ENCODE results near the gene LST1.

The LST1 gene

DNA sequence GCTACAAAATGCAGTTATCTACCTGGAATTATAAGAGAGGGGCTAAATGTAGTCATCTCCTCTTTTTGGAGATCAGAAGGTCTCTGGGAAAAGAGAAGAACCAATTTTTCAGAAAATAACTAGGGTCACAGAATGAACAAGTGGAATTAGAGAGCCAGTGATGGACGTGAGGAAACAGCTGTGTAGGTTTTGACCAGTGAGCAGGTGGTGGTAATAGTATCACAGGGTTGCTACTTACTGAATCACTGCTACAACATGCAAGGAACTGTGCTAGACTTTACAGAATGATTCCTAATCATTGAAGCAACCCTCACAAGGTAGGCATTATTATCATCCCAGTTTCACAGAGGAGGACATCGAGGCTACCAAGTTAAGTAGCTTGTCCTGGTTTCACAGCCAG is 41.4 kb upstream of the LST1 start:
- TF ChIP-seq, protein P1, sequence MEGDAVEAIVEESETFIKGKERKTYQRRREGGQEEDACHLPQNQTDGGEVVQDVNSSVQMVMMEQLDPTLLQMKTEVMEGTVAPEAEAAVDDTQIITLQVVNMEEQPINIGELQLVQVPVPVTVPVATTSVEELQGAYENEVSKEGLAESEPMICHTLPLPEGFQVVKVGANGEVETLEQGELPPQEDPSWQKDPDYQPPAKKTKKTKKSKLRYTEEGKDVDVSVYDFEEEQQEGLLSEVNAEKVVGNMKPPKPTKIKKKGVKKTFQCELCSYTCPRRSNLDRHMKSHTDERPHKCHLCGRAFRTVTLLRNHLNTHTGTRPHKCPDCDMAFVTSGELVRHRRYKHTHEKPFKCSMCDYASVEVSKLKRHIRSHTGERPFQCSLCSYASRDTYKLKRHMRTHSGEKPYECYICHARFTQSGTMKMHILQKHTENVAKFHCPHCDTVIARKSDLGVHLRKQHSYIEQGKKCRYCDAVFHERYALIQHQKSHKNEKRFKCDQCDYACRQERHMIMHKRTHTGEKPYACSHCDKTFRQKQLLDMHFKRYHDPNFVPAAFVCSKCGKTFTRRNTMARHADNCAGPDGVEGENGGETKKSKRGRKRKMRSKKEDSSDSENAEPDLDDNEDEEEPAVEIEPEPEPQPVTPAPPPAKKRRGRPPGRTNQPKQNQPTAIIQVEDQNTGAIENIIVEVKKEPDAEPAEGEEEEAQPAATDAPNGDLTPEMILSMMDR (IDR thresholded peaks at IDR 0.05; ENCODE audit: low read depth, low read length, missing control alignments): no peak
- H3K4me3 ChIP-seq (replicated peaks; ENCODE audit: low read depth, low read length): no peak overlapping the region
- no peak for DNase-seq (ENCODE audit: extremely low read depth, low read depth)

DNA sequence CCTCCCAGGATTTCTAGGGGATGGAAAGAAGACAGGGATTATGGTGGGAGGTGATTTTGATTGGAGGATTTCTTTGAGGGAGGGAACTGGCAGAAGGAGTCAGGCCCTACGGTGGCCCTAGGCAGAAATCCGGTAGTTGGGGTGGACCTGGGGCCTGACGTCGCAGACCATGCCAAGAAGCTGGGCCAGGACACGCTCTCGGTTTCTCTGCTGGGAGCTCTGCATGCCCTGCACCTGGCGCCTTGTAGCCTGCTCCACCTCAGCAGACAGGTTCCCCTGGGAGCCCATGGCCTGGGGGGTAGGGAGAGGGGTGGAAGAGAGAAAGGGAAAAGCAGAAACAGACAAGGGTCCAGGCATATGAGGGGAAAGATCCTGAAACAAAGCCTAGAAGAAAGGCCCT is 40.8 kb upstream of the LST1 start:
- H3K4me3 ChIP-seq (replicated peaks; ENCODE audit: low read depth, low read length): no peak overlapping the region
- TF ChIP-seq, protein P1 (IDR thresholded peaks at IDR 0.05; ENCODE audit: low read depth, low read length, missing control alignments): no peak
- no peak for DNase-seq (ENCODE audit: extremely low read depth, low read depth)

DNA sequence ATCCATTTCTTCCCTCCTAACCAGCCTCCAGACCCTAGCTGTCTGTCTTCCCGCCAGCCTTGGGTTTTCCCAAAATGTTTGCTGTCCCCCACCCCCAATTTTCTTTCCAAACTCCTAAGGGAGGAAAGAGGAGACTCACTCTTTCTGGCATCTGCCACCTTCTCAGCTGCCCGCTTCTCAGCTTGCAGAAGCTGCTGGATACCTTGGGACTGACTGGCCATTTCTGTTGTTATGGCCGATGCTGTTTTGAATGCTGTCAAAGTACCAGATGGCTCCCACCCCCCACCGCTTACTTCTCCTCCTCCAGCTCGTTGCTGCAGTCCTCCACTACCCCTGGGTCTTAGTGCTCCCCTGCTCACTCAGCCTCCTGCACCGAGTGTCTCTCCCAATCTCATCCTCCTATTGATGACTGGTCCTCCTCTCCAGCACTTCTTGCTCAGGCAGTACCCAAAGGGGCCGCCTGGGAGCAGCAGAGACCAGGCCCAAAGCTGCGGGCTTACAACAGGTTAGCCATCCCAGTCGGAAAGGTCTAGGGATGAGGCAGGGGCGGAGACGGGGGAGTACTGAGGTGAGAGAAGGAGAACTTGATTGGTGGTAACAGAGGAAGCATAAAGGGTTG is 39.6 kb upstream of the LST1 start, which contains the start of gene ATP6V1G2:
Gene ATP6V1G2 (minus strand): TSS at position 270 of the 619 bp plus-strand sequence. CDS start 49 bp downstream, at position 221.
- peak; percentile 87 for DNase-seq (ENCODE audit: extremely low read depth, low read depth)
- peak within 1 kb of the TSS; percentile 43 for H3K4me3 ChIP-seq (replicated peaks; ENCODE audit: low read depth, low read length)
- TF ChIP-seq, protein P1 (IDR thresholded peaks at IDR 0.05; ENCODE audit: low read depth, low read length, missing control alignments): peak; percentile 100

DNA sequence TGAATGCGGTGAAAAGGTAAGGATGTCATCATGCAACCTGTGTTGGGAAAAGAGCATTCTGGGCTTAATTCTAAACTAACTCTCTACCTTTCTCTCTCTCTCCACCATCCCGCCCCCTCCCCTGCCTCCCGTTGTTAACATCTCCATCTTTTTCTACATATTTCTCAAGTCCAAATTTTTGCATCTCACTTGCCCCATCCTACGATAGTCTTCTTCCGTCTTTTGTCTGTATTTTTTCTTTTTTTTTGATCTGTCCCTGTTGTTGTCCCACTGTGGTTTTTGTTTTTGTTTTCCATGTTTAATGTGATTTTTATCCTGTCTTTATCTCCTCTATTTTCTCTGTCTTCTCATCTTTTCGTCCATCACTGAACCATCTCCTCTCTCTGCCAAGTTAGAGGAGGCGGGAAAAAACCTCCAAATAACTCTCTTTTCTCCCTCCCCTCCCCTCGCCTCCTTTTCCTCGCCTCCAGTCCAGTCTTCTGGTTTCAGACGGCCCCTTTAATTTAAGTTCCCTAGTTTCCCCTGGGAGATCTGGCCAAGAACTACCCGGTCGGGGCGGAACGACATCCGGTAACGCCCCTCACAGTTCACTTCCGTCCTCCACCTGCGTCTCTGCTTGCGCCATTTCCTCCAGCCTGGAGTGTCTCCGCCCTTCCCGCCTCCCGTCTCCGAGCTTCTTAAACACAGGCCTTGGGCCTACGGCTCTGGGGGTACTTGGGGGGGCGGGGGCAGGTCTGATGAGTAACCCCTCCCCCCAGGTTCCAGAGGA is 38.9 kb upstream of the LST1 start, which contains the start of gene NFKBIL1:
Gene NFKBIL1 (plus strand): TSS at position 651 of the 769 bp plus-strand sequence. CDS start 87 bp downstream, at position 738.
- H3K4me3 ChIP-seq (replicated peaks; ENCODE audit: low read depth, low read length): peak within 1 kb of the TSS; percentile 43
- TF ChIP-seq, protein P1 (IDR thresholded peaks at IDR 0.05; ENCODE audit: low read depth, low read length, missing control alignments): no peak
- peak; percentile 94 for DNase-seq (ENCODE audit: extremely low read depth, low read depth)

DNA sequence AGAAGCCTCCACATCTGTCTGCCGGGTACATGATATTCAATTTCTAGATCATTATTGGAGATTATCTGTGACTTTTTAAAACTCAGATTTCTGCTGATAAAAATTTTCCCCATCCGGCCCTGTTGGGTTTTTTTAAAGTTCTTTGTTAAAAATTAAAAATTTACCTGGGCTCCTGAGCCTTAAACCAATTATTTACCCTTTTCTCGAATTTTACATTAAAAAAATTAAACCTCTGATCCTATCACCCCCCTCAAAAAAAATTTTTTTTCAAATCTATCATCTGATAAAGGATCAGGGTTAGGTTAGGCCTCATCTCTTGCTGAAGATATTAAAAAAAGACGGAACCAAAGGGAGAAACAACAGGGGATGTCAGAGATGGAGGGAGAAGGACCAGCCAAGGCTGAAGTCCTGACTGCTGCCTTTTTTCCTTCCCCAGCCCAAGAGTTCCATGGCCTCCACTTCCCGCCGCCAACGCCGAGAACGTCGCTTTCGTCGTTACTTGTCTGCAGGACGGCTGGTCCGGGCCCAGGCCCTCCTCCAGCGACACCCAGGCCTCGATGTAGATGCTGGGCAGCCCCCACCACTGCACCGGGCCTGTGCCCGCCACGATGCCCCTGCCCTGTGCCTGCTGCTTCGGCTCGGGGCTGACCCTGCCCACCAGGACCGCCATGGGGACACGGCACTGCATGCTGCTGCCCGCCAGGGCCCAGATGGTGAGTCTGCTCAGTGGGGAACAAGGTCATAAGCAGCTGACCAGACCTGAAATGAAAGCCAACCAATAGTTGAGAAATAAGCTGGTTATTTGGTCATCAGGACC is 38.1 kb upstream of the LST1 start:
- TF ChIP-seq, protein P1 (IDR thresholded peaks at IDR 0.05; ENCODE audit: low read depth, low read length, missing control alignments): no peak
- peak overlapping the region; percentile 43 for H3K4me3 ChIP-seq (replicated peaks; ENCODE audit: low read depth, low read length)
- no peak for DNase-seq (ENCODE audit: extremely low read depth, low read depth)

DNA sequence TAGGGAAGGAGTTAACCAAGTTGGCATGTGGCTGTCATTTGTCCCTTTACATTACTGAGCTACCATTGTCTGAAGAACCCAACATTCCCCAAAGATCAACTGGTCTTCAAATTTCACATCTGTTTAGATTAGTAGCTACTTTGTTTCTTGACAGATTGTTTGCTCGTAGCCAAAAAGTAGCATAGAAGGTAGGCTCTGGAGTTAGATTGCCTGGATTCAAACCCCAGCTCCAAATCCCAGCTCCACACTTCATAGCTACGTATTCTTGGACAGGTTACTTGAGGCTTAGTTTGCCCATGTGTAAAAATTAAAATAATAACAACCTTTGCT is 37.6 kb upstream of the LST1 start:
- TF ChIP-seq, protein P1 (IDR thresholded peaks at IDR 0.05; ENCODE audit: low read depth, low read length, missing control alignments): no peak
- H3K4me3 ChIP-seq (replicated peaks; ENCODE audit: low read depth, low read length): peak overlapping the region; percentile 43
- no peak for DNase-seq (ENCODE audit: extremely low read depth, low read depth)
